DND-41 (cell line): Measurements from ENCODE around the gene CEP192.
"Not testable (repeated sequence)": the region's sequence is repeated elsewhere in the genome, so short reads cannot be mapped to it uniquely, and the experiment has no call there.

Experiments
- ATAC-seq: fragments of 200-7000 bp; cut with Tn5 transposase; 3 replicates; pipeline ENCODE4 v1.9.1; 2021; ENCODE audit warnings: low read depth; ENCODE audit not compliant: insufficient read depth
- DNase-seq: peaks from one replicate; pipeline ENCODE4 v3.0.0-alpha.2; 2020
- H2AFZ ChIP-seq: 2 replicates; pipeline ENCODE4 v1.6.0; 2012; ENCODE audit warnings: low read depth, low read length
- H3K27ac ChIP-seq: 2 replicates; pipeline ENCODE4 v1.5.1; 2012; ENCODE audit warnings: low read length, inconsistent platforms
- H3K27me3 ChIP-seq: fragments of 200-600 bp; sonication (generic); 2 replicates; pipeline ENCODE4 v1.6.0; 2012; ENCODE audit warnings: low read length, mild to moderate bottlenecking, inconsistent platforms; ENCODE audit not compliant: insufficient read depth, poor library complexity
- H3K36me3 ChIP-seq: 2 replicates; pipeline ENCODE4 v1.5.1; 2012; ENCODE audit warnings: low read length, inconsistent platforms; ENCODE audit not compliant: insufficient read depth
- H3K4me1 ChIP-seq: 2 replicates; pipeline ENCODE4 v1.5.1; 2012; ENCODE audit warnings: mild to moderate bottlenecking, low read length; ENCODE audit not compliant: insufficient read depth
- H3K4me2 ChIP-seq: 2 replicates; pipeline ENCODE4 v1.6.0; 2012; ENCODE audit warnings: mild to moderate bottlenecking, moderate library complexity, low read length, inconsistent platforms; ENCODE audit not compliant: insufficient read depth
- H3K4me3 ChIP-seq, 2 experiments: fragments of 200-600 bp in 1 of 2; shearing (Covaris generic) in 1 of 2; 2 replicates each; pipeline ENCODE4 v1.5.1; 2012 to 2016; ENCODE audit warnings: inconsistent platforms in 2 of 2, low read length in 2 of 2, mild to moderate bottlenecking in 2 of 2, low read depth in 1 of 2, moderate library complexity in 1 of 2
- H3K79me2 ChIP-seq: 2 replicates; pipeline ENCODE4 v1.6.0; 2012; ENCODE audit warnings: low read length, inconsistent platforms; ENCODE audit not compliant: insufficient read depth
- H3K9ac ChIP-seq: 2 replicates; pipeline ENCODE4 v1.6.0; 2012; ENCODE audit warnings: low read depth, mild to moderate bottlenecking, inconsistent platforms, low read length, moderate library complexity
- H3K9me3 ChIP-seq: 2 replicates; pipeline ENCODE4 v1.5.1; 2012; ENCODE audit warnings: low read length, moderate library complexity, mild to moderate bottlenecking, inconsistent platforms; ENCODE audit not compliant: insufficient read depth, severe bottlenecking
- H4K20me1 ChIP-seq: 2 replicates; pipeline ENCODE4 v1.6.0; 2012; ENCODE audit warnings: low read length; ENCODE audit not compliant: insufficient read depth
- EZH2 ChIP-seq: IDR thresholded peaks from 3 replicates; pipeline ENCODE4 v1.6.1; 2012; ENCODE audit warnings: borderline replicate concordance, low read depth, mild to moderate bottlenecking, moderate library complexity, low read length, inconsistent platforms; ENCODE audit not compliant: severe bottlenecking
- TF ChIP-seq, protein P1 (sequence below): IDR thresholded peaks from 2 replicates; pipeline ENCODE4 v1.5.1; 2012; ENCODE audit warnings: borderline replicate concordance, low read length, moderate library complexity, mild to moderate bottlenecking; ENCODE audit not compliant: poor library complexity, severe bottlenecking; ENCODE audit errors: extremely low read depth

Gene CEP192

GRCh38 chr18:13067966-13068365 is 76.8 kb downstream of the CEP192 start:
- no peak overlapping the region for H3K4me2 ChIP-seq
- peaks cover 8% of the 10 kb centered on the region for H3K79me2 ChIP-seq
- H3K9ac ChIP-seq: no peak overlapping the region
- no peaks in the 10 kb centered on the region for H4K20me1 ChIP-seq
- peaks cover 91% of the 10 kb centered on the region for H3K36me3 ChIP-seq
- ATAC-seq (no peak), DNase-seq (no peak)
- no peak overlapping the region for H2AFZ ChIP-seq
- no peaks in the 10 kb centered on the region for H3K4me1 ChIP-seq
- H3K27ac ChIP-seq: no peak overlapping the region
- no peaks in the 10 kb centered on the region for H3K27me3 ChIP-seq
- no peak for TF ChIP-seq EZH2
- TF ChIP-seq, protein P1, sequence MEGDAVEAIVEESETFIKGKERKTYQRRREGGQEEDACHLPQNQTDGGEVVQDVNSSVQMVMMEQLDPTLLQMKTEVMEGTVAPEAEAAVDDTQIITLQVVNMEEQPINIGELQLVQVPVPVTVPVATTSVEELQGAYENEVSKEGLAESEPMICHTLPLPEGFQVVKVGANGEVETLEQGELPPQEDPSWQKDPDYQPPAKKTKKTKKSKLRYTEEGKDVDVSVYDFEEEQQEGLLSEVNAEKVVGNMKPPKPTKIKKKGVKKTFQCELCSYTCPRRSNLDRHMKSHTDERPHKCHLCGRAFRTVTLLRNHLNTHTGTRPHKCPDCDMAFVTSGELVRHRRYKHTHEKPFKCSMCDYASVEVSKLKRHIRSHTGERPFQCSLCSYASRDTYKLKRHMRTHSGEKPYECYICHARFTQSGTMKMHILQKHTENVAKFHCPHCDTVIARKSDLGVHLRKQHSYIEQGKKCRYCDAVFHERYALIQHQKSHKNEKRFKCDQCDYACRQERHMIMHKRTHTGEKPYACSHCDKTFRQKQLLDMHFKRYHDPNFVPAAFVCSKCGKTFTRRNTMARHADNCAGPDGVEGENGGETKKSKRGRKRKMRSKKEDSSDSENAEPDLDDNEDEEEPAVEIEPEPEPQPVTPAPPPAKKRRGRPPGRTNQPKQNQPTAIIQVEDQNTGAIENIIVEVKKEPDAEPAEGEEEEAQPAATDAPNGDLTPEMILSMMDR: no peak
- H3K9me3 ChIP-seq: no peaks in the 10 kb centered on the region
- H3K4me3 ChIP-seq: no peak overlapping the region

GRCh38 chr18:13070460-13070859 is 79.3 kb downstream of the CEP192 start:
- Histone ChIP-seq H4K20me1 (no peaks in the 10 kb centered on the region), H3K79me2 (0 out of 2 replicates have a peak, but pooled peaks cover 3% of the 10 kb centered on the region), H2AFZ (no peak overlapping the region), H3K4me2 (no peak overlapping the region), H3K4me1 (no peaks in the 10 kb centered on the region), H3K4me3 (no peak overlapping the region), H3K9ac (no peak overlapping the region), H3K36me3 (peaks cover 100% of the 10 kb centered on the region), H3K27ac (no peak overlapping the region), H3K27me3 (no peaks in the 10 kb centered on the region), H3K9me3 (no peaks in the 10 kb centered on the region)
- no peak for ATAC-seq
- DNase-seq: no peak
- TF ChIP-seq, protein P1: no peak
- no peak for TF ChIP-seq EZH2

DNA sequence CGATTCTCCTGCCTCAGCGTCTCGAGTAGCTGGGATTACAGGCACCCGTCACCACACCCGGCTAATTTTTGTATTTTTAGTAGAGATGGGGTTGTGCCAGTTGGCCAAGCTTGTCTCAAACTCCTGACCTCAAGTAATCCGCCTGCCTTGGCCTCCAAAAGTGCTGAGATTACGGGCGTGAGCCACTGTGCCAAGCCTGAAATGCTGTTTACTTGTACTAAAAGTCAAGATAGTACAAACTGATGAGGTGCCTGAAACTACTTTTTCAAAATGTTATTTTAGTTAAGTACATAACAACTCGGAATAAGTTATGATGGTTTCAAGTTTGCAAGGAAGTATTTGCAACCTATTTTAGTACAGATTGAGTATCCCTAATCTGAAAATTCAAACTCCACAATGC is 85.7 kb downstream of the CEP192 start:
- ATAC-seq (no peak), DNase-seq (no peak)
- TF ChIP-seq EZH2: no peak
- TF ChIP-seq, protein P1: no peak
- Histone ChIP-seq H3K27me3 (no peaks in the 10 kb centered on the region), H4K20me1 (no peaks in the 10 kb centered on the region), H3K9ac (no peak overlapping the region), H3K4me1 (no peaks in the 10 kb centered on the region), H3K36me3 (peaks cover 69% of the 10 kb centered on the region), H3K27ac (no peak overlapping the region), H3K79me2 (0 out of 2 replicates have a peak, but pooled peaks cover 2% of the 10 kb centered on the region), H3K4me2 (no peak overlapping the region), H3K4me3 (no peak overlapping the region), H2AFZ (no peak overlapping the region), H3K9me3 (no peaks in the 10 kb centered on the region)

GRCh38 chr18:13077473-13077872 is 86.3 kb downstream of the CEP192 start:
- H4K20me1 ChIP-seq: no peaks in the 10 kb centered on the region
- DNase-seq (no peak), ATAC-seq (no peak)
- no peak overlapping the region for H3K9ac ChIP-seq
- 0 out of 2 replicates have a peak, but pooled peaks cover 2% of the 10 kb centered on the region for H3K79me2 ChIP-seq
- no peaks in the 10 kb centered on the region for H3K9me3 ChIP-seq
- H3K27me3 ChIP-seq: no peaks in the 10 kb centered on the region
- H2AFZ ChIP-seq: no peak overlapping the region
- H3K4me1 ChIP-seq: no peaks in the 10 kb centered on the region
- H3K4me2 ChIP-seq: no peak overlapping the region
- TF ChIP-seq EZH2: no peak
- TF ChIP-seq, protein P1: no peak
- no peak overlapping the region for H3K4me3 ChIP-seq
- no peak overlapping the region for H3K27ac ChIP-seq
- peaks cover 63% of the 10 kb centered on the region for H3K36me3 ChIP-seq

- not testable (repeated sequence) for H3K4me1 ChIP-seq, DNase-seq, H3K9ac ChIP-seq, H3K4me3 ChIP-seq, ATAC-seq, H2AFZ ChIP-seq, H3K27me3 ChIP-seq, H3K79me2 ChIP-seq, H3K27ac ChIP-seq, H4K20me1 ChIP-seq, H3K9me3 ChIP-seq, H3K4me2 ChIP-seq
- H3K36me3 ChIP-seq: peaks cover 57% of the 10 kb centered on the region
Measured at GRCh38 chr18:13078065-13078464, 86.9 kb downstream of the CEP192 start.
